Endothelial cell of umbilical vein (primary cell): ENCODE results near the gene VEPH1. TPM values are rescaled to one million over a fixed set of nuclear protein-coding genes. Genes with fewer than 3 reads are reported as not detected.

Experiments used
- BruUV-seq: library from RNA; stranded (reverse); fragments of 400-500 nt; replicated peaks from 2 replicates; lab custom pipeline; 2021; lab: Mats Ljungman, UMichigan
- CTCF ChIA-PET: fragments of 300-600, 350-600 bp; sonication (Branson Sonifier 250); formaldehyde crosslinking; loops from one replicate; lab custom pipeline; 2021; ENCODE audit warnings: antibody characterized with exemption, inconsistent platforms; lab: Charles Lee
- POLR2A ChIA-PET: fragments of 300-600, 350-600 bp; sonication (Branson Sonifier 250); formaldehyde crosslinking; loops from one replicate; lab custom pipeline; 2021; ENCODE audit warnings: antibody characterized with exemption, inconsistent platforms; lab: Charles Lee
- DNase-seq: peaks from one replicate; pipeline ENCODE4 v3.0.0-alpha.2; 2011; ENCODE audit warnings: low read depth, low spot score
- FAIRE-seq: peaks from 2 replicates; lab custom pipeline; 2011; peaks lifted over from hg19 to GRCh38; lab: Jason Lieb, UNC
- H2AFZ ChIP-seq: 2 replicates; pipeline ENCODE4 v1.6.0; 2012; ENCODE audit warnings: low read depth, low read length, control low read depth, inconsistent platforms
- H3K27ac ChIP-seq: 2 replicates; pipeline ENCODE4 v1.5.1; 2011; ENCODE audit warnings: low read depth, mild to moderate bottlenecking, control low read depth, low read length, moderate library complexity; ENCODE audit not compliant: insufficient read depth
- H3K27me3 ChIP-seq, 2 experiments: 2 replicates each; pipeline versions ENCODE4 v1.6.0 to v1.6.1; 2011; ENCODE audit warnings: low read length in 2 of 2, mixed read lengths in 1 of 2; ENCODE audit not compliant: control insufficient read depth in 2 of 2, insufficient read depth in 2 of 2
- H3K36me3 ChIP-seq, 2 experiments: 2 replicates in 1 of 2; 3 replicates in 1 of 2; pipeline ENCODE4 v1.5.1; 2011; ENCODE audit warnings: low read length in 2 of 2, mild to moderate bottlenecking in 1 of 2, moderate library complexity in 1 of 2; ENCODE audit not compliant: control insufficient read depth in 2 of 2, insufficient read depth in 2 of 2; ENCODE audit errors: extremely low read depth in 1 of 2
- H3K4me1 ChIP-seq: 3 replicates; pipeline ENCODE4 v1.5.1; 2011; ENCODE audit warnings: mild to moderate bottlenecking, low read length; ENCODE audit not compliant: control insufficient read depth, insufficient read depth; ENCODE audit errors: extremely low read depth
- H3K4me2 ChIP-seq: 2 replicates; pipeline ENCODE4 v1.6.1; 2011; ENCODE audit warnings: low read length, control low read depth, mixed read lengths; ENCODE audit not compliant: insufficient read depth
- H3K4me3 ChIP-seq, 3 experiments: fragments of 200-600 bp in 1 of 3; sonication (generic), shearing (Covaris generic) in 1 of 3; replicated peaks in 1 of 3; 2 replicates each; pipeline ENCODE4 v1.5.1; 2011 to 2016; ENCODE audit warnings: control low read depth in 3 of 3, low read length in 3 of 3, mild to moderate bottlenecking in 2 of 3, inconsistent platforms in 1 of 3, low read depth in 1 of 3, moderate library complexity in 1 of 3; ENCODE audit not compliant: insufficient read depth in 1 of 3
- H3K79me2 ChIP-seq: 2 replicates; pipeline ENCODE4 v1.6.0; 2012; ENCODE audit warnings: low read length, inconsistent platforms; ENCODE audit not compliant: control insufficient read depth, insufficient read depth
- H3K9ac ChIP-seq: replicated peaks from 2 replicates; pipeline ENCODE3; 2011; ENCODE audit warnings: low read length, control low read depth; ENCODE audit not compliant: insufficient read depth; ENCODE audit errors: extremely low read depth
- H3K9me1 ChIP-seq: replicated peaks from 3 replicates; pipeline ENCODE4 v1.6.0; 2011; ENCODE audit warnings: mild to moderate bottlenecking, low read length; ENCODE audit not compliant: control insufficient read depth, insufficient read depth; ENCODE audit errors: extremely low read depth
- H3K9me3 ChIP-seq: replicated peaks from 2 replicates; pipeline ENCODE4 v1.5.1; 2012; ENCODE audit warnings: low read length, inconsistent platforms; ENCODE audit not compliant: control insufficient read depth, insufficient read depth
- H4K20me1 ChIP-seq: replicated peaks from 2 replicates; pipeline ENCODE3; 2011; ENCODE audit warnings: mild to moderate bottlenecking, low read length; ENCODE audit not compliant: control insufficient read depth, insufficient read depth; ENCODE audit errors: extremely low read depth
- CTCF ChIP-seq, 2 donors: IDR thresholded peaks; 1 replicate in 1 of 2; 2 replicates in 1 of 2; pipeline ENCODE4 v1.5.1; 2011; ENCODE audit warnings: low read length in 2 of 2, mild to moderate bottlenecking in 2 of 2, moderate library complexity in 2 of 2, control low read depth in 1 of 2, inconsistent platforms in 1 of 2, low read depth in 1 of 2; ENCODE audit not compliant: insufficient read depth in 1 of 2; ENCODE audit errors: extremely low read depth in 1 of 2
- EZH2 ChIP-seq: IDR thresholded peaks from 2 replicates; pipeline ENCODE4 v1.6.1; 2012; ENCODE audit warnings: borderline replicate concordance, low read depth, mild to moderate bottlenecking, moderate library complexity, low read length, inconsistent platforms; ENCODE audit not compliant: severe bottlenecking
- FOS ChIP-seq: IDR thresholded peaks from 2 replicates; pipeline ENCODE4 v1.6.1; 2011; ENCODE audit warnings: mild to moderate bottlenecking, low read length, moderate library complexity, borderline replicate concordance; ENCODE audit not compliant: insufficient read depth
- GATA2 ChIP-seq: IDR thresholded peaks from 2 replicates; pipeline ENCODE4 v1.7.0; 2011; ENCODE audit warnings: low read depth, mild to moderate bottlenecking, moderate library complexity, mixed read lengths, low read length; ENCODE audit not compliant: insufficient read length, insufficient read depth
- JUN ChIP-seq: IDR thresholded peaks from 2 replicates; pipeline ENCODE4 v1.6.1; 2011; ENCODE audit warnings: borderline replicate concordance, low read depth; ENCODE audit not compliant: insufficient read length, insufficient read depth
- MYC ChIP-seq: IDR thresholded peaks from one replicate; pipeline ENCODE4 v1.6.1; 2011; ENCODE audit warnings: mild to moderate bottlenecking, low read depth, low read length
- dilution Hi-C: fragments of 300-500 bp; cut with MboI; formaldehyde crosslinking; loops from one replicate; pipeline ENCODE4 v1.15.0; 2019; ENCODE audit warnings: low sequenced_read_pairs; ENCODE audit not compliant: extremely low pct_ligation_motif_present
- intact Hi-C: fragments of 100-400 bp; cut with micrococcal nuclease; formaldehyde crosslinking; loops from one replicate; pipeline ENCODE4 v1.10.0; 2022
- polyA plus RNA-seq, 4 experiments: library from polyadenylated mRNA; depleted of rRNA in 3 of 4; stranded (reverse) in 3 of 4; unstranded in 1 of 4; fragments of >200 nt; gene quantifications; 2 replicates each; pipeline versions ENCODE4 v1.2.1 to v1.2.3, GENCODE V29; 2011 to 2012; ENCODE audit warnings: missing spikeins in 1 of 4
- total RNA-seq: library from RNA; stranded (reverse); gene quantifications from 2 replicates; pipeline ENCODE4 v1.2.3, GENCODE V29; 2021
- TF ChIP-seq, protein P1 (sequence below): IDR thresholded peaks from 2 replicates; pipeline ENCODE4 v1.6.1; 2011; ENCODE audit not compliant: insufficient read depth, insufficient read length

VEPH1 gene
- total and polyA plus RNA-seq, 2 donors (not counting 3 experiments of a cell fraction or from before 2014, with no cell fraction given): 42.9 to 136 TPM

DNA sequence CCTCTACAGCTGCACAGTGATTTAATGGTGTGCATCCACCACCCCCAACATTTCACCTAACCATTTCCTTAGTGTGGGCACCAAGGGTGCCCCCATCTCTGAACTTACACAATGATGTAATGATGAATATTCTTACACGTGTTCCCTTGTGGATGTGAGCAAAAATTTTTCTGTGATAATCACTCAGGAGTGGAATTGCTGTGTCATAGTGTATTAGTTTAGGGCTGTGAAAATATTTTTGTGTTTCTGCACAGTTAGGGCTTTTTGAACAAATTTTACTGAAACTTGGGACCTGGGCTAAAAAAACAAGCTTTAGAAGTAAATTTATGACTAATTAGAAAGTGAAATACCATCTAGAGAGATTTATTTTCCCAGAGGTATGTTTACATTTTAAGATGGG lies 208.7 kb downstream of the VEPH1 start:
- Histone ChIP-seq H3K4me1 (no peaks in the 10 kb centered on the region), H2AFZ (no peak overlapping the region), H3K27ac (no peak overlapping the region), H3K9ac (no peak overlapping the region), H4K20me1 (no peaks in the 10 kb centered on the region), H3K9me3 (no peaks in the 10 kb centered on the region), H3K4me2 (no peak overlapping the region), H3K4me3 (no peak overlapping the region), H3K27me3 (no peaks in the 10 kb centered on the region), H3K36me3 (no peaks in the 10 kb centered on the region), H3K9me1 (no peaks in the 10 kb centered on the region), H3K79me2 (no peaks in the 10 kb centered on the region)
- ChIA-PET CTCF (interaction anchor here (0.9 to 1.6 kb wide), 3 partner anchors 10 to 90 kb away, joined by 3 to 4 read pairs (median 3); no protein-coding TSS in a partner anchor), POLR2A (no interaction called here)
- DNase-seq (no peak), FAIRE-seq (no peak)
- dilution Hi-C loops: no loop called here
- no TSS peak for BruUV-seq
- intact Hi-C loops: no loop called here
- TF ChIP-seq MYC (no peak), EZH2 (no peak), CTCF (IDR thresholded peaks at IDR 0.05; ENCODE audit: extremely low read depth in 1 of 2, insufficient read depth in 1 of 2, low read depth in 1 of 2, low read length in 2 of 2) (no peak), GATA2 (no peak), JUN (no peak), FOS (no peak)
- TF ChIP-seq, protein P1, sequence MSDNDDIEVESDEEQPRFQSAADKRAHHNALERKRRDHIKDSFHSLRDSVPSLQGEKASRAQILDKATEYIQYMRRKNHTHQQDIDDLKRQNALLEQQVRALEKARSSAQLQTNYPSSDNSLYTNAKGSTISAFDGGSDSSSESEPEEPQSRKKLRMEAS: no peak
